GM18508 (cell line): ENCODE measurements around the gene TCF25.
"Not testable (repeated sequence)": the region's sequence is repeated elsewhere in the genome, so short reads cannot be mapped to it uniquely, and the experiment has no call there.

Experiments used
- ATAC-seq: cut with Tn5 transposase; IDR thresholded peaks from one replicate; pipeline ENCODE4 v1.9.1; 2021; ENCODE audit warnings: moderate number of reproducible peaks; ENCODE audit not compliant: insufficient read depth, unreplicated experiment

TCF25 gene

GRCh38 chr16:89870440-89870839 is 3.0 kb upstream of the TCF25 start:
- ATAC-seq: no peak

- ATAC-seq: no peak
Measured at GRCh38 chr16:89871895-89872294, 1.5 kb upstream of the TCF25 start.

GRCh38 chr16:89873972-89874689 is 739 bp downstream of the TCF25 start:
- ATAC-seq: no peak

- ATAC-seq: not testable (repeated sequence)
Measured at GRCh38 chr16:89879123-89879522, 5.7 kb downstream of the TCF25 start.

GRCh38 chr16:89880477-89881367 is 7.3 kb downstream of the TCF25 start:
- ATAC-seq: no peak

- ATAC-seq: no peak
Measured at GRCh38 chr16:89881368-89881730, 8.0 kb downstream of the TCF25 start.

GRCh38 chr16:89883346-89884040 is 10.1 kb downstream of the TCF25 start:
- no peak for ATAC-seq

GRCh38 chr16:89884041-89884421 is 10.6 kb downstream of the TCF25 start:
- no peak for ATAC-seq

- ATAC-seq: no peak
Measured at GRCh38 chr16:89887243-89887642, 13.9 kb downstream of the TCF25 start.

GRCh38 chr16:89890200-89890599 is 16.8 kb downstream of the TCF25 start:
- ATAC-seq: no peak

- no peak for ATAC-seq
Measured at GRCh38 chr16:89890886-89891657, 17.7 kb downstream of the TCF25 start.

GRCh38 chr16:89892055-89892630 is 18.8 kb downstream of the TCF25 start:
- no peak for ATAC-seq

- no peak for ATAC-seq
Measured at GRCh38 chr16:89892635-89893034, 19.2 kb downstream of the TCF25 start.

- ATAC-seq: no peak
Measured at GRCh38 chr16:89893642-89894548, 20.5 kb downstream of the TCF25 start.

- ATAC-seq: no peak
Measured at GRCh38 chr16:89895482-89896250, 22.3 kb downstream of the TCF25 start.

GRCh38 chr16:89897204-89897603 is 23.8 kb downstream of the TCF25 start:
- ATAC-seq: no peak

- ATAC-seq: no peak
Measured at GRCh38 chr16:89898201-89898967, 25.0 kb downstream of the TCF25 start.
